Measurements from ENCODE around the gene BACE1-AS.

DNA sequence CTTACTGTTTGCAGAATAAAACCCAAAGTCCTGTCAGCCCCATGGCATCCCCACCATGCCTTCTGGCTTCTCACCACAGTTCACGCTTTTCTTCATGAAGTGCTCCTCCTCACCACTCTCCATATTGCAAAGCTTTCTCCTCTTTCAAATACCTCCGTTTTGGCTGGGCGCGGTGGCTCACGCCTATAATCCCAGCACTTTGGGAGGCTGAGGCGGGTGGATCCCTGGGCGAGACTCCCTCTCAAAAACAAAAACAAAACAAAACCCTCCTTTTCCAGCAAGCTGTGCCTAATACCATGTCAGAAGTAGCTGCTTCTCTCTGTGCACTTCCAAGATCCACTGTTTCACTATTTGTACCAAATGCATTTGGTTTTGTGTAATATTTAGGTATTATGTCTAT, 18.2 kb downstream of the BACE1-AS start:
- TF ChIP-seq POLR2AphosphoS5 (IDR thresholded peaks at IDR 0.05; ENCODE audit: low read depth, low read length): no peak
- TF ChIP-seq TAF1 (IDR thresholded peaks at IDR 0.05; ENCODE audit: low read depth, low read length): no peak
- no peak for TF ChIP-seq POLR2A (IDR thresholded peaks at IDR 0.05; ENCODE audit: low read depth, low read length)
- no peak for TF ChIP-seq PAX5 (IDR thresholded peaks at IDR 0.05; ENCODE audit: insufficient read depth, low read length, severe bottlenecking)
